ENCODE results near the gene GLIS1. TPM values are rescaled to one million over a fixed set of nuclear protein-coding genes. Genes with fewer than 3 reads are reported as not detected.

Gene GLIS1
- total RNA-seq, 2 experiments from 2014 or later = not detected

DNA sequence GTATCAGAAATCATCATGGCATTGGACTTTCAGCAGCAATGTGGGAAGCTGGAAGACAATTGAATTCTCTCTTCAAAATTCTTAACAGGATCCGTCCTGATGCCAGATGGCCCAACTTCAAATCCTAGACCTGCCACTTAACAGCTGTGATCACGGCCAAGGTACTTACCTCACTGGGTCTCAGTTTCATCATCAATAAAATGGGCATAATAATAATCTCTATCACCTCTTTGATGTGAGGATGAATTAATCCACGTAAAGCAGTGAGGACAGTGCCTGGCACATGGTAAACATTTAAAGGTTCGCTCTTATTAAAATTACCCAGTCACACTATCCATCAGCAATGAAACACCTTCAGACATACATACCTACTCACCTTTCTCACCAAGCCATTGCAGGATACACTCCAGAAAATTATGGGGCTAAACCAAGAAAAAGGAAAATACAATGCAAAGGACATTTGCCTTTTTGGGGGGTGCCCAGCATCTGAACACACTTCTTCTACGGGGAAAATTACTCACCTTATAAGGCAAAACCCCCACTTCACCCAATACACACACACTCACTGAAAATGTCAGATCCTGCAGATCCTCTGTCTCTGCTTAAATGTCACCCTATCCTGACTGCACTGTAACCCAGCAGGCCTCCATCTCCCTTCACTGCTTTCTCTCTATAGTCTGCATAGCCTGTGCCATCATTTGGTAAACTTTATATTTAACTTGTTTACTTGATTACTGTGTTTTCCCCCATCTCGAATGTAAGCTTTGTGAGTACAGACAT is 21.7 kb downstream of the GLIS1 start:
- DNase-seq (no peak), ATAC-seq (peak; percentile 37)
- H3K4me1 Mint-ChIP-seq (ENCODE audit: low read depth) = no peaks in the 10 kb centered on the region
- H3K4me3 Mint-ChIP-seq = no peak overlapping the region
- CTCF ChIA-PET = no interaction called here
- intact Hi-C loops (cut with micrococcal nuclease) = no loop called here
- POLR2A ChIA-PET = no interaction called here
- H3K27me3 Mint-ChIP-seq = peaks cover 5% of the 10 kb centered on the region
- no peaks in the 10 kb centered on the region for H3K36me3 Mint-ChIP-seq (ENCODE audit: low read depth)
- no peak overlapping the region for H3K27ac Mint-ChIP-seq
- TF ChIP-seq, protein P1, sequence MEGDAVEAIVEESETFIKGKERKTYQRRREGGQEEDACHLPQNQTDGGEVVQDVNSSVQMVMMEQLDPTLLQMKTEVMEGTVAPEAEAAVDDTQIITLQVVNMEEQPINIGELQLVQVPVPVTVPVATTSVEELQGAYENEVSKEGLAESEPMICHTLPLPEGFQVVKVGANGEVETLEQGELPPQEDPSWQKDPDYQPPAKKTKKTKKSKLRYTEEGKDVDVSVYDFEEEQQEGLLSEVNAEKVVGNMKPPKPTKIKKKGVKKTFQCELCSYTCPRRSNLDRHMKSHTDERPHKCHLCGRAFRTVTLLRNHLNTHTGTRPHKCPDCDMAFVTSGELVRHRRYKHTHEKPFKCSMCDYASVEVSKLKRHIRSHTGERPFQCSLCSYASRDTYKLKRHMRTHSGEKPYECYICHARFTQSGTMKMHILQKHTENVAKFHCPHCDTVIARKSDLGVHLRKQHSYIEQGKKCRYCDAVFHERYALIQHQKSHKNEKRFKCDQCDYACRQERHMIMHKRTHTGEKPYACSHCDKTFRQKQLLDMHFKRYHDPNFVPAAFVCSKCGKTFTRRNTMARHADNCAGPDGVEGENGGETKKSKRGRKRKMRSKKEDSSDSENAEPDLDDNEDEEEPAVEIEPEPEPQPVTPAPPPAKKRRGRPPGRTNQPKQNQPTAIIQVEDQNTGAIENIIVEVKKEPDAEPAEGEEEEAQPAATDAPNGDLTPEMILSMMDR (IDR thresholded peaks at IDR 0.05) = no peak
- no peaks in the 10 kb centered on the region for H3K9me3 Mint-ChIP-seq

DNA sequence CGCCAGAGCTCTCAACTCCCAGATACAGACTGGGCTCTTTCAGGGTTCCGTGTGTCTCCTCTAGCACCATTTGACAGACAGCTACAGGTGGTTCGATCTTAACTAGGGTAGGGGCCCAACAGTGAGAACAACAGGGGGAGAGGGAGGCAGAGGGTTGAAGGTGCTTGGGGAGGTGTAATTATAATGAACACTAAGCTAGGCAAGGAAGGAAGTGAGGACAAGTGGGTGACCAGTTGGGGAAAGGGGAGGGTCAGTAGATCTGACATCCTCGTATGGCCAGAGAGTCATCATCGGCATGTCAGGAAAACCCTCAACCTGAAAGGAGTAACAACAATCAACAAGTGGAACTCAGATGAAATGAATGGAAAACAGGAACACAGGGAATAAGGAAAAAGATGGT is 22.8 kb downstream of the GLIS1 start:
- Mint-ChIP-seq H3K27me3 (peaks cover 5% of the 10 kb centered on the region), H3K4me1 (ENCODE audit: low read depth) (no peaks in the 10 kb centered on the region), H3K4me3 (no peak overlapping the region), H3K36me3 (ENCODE audit: low read depth) (no peaks in the 10 kb centered on the region), H3K27ac (no peak overlapping the region), H3K9me3 (no peaks in the 10 kb centered on the region)
- CTCF ChIA-PET = no interaction called here
- intact Hi-C loops (cut with micrococcal nuclease) = no loop called here
- POLR2A ChIA-PET = no interaction called here
- ATAC-seq (no peak), DNase-seq (no peak)
- TF ChIP-seq, protein P1 (IDR thresholded peaks at IDR 0.05) = no peak

DNA sequence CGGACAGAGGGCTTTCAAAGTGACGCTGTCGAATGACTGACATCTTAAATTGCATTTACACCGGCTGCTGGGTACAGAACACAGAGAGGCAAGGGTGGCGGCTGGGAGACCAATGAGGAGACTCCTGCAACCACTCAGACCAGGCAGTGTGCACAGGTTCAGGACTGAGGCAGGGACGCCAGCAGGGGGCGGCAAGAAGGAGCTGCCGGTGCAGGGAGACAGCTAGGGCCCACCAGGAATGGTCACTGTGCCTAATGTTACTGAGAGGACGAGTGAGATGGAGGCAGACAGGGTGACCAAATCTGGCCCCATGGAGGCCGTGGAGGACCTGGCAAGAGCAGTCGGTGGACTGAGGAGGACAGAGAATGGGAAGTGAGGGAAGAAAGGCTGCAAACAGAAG is 23.5 kb downstream of the GLIS1 start:
- intact Hi-C loops (cut with micrococcal nuclease) = no loop called here
- no peaks in the 10 kb centered on the region for H3K36me3 Mint-ChIP-seq (ENCODE audit: low read depth)
- peak; percentile 33 for DNase-seq
- H3K4me3 Mint-ChIP-seq = no peak overlapping the region
- H3K27me3 Mint-ChIP-seq = peaks cover 5% of the 10 kb centered on the region
- ChIA-PET CTCF (no interaction called here), POLR2A (no interaction called here)
- H3K27ac Mint-ChIP-seq = no peak overlapping the region
- ATAC-seq = no peak
- no peaks in the 10 kb centered on the region for H3K9me3 Mint-ChIP-seq
- TF ChIP-seq, protein P1 (IDR thresholded peaks at IDR 0.05) = no peak
- no peaks in the 10 kb centered on the region for H3K4me1 Mint-ChIP-seq (ENCODE audit: low read depth)

GRCh38 chr1:53712276-53712675 is 26.7 kb downstream of the GLIS1 start:
- POLR2A ChIA-PET = no interaction called here

GRCh38 chr1:53710584-53710983 is 28.4 kb downstream of the GLIS1 start:
- ChIA-PET POLR2A (no interaction called here), CTCF (no interaction called here)
- no peak for DNase-seq
- TF ChIP-seq, protein P1 (IDR thresholded peaks at IDR 0.05) = no peak
- Mint-ChIP-seq H3K4me3 (no peak overlapping the region), H3K27me3 (no peaks in the 10 kb centered on the region), H3K4me1 (ENCODE audit: low read depth) (no peaks in the 10 kb centered on the region), H3K27ac (no peak overlapping the region), H3K36me3 (ENCODE audit: low read depth) (no peaks in the 10 kb centered on the region), H3K9me3 (no peaks in the 10 kb centered on the region)
- intact Hi-C loops (cut with micrococcal nuclease) = no loop called here
- no peak for ATAC-seq

More at GRCh38 chr1:53712276-53712675, 26.7 kb downstream of the GLIS1 start:
- CTCF ChIA-PET = no interaction called here
- intact Hi-C loops (cut with micrococcal nuclease) = no loop called here
- no peak for ATAC-seq
- Mint-ChIP-seq H3K27me3 (no peaks in the 10 kb centered on the region), H3K4me3 (no peak overlapping the region), H3K9me3 (no peaks in the 10 kb centered on the region), H3K4me1 (ENCODE audit: low read depth) (no peaks in the 10 kb centered on the region), H3K27ac (no peak overlapping the region), H3K36me3 (ENCODE audit: low read depth) (no peaks in the 10 kb centered on the region)
- TF ChIP-seq, protein P1 (IDR thresholded peaks at IDR 0.05) = no peak
- no peak for DNase-seq

Measured in activated CD8-positive, alpha-beta T cell treated with anti-CD3 and anti-CD28 coated beads for 36 hours (primary cell).